GM18505 (cell line): ENCODE data around the gene ITK.

ENCODE experiments used
- ATAC-seq: cut with Tn5 transposase; IDR thresholded peaks from one replicate; pipeline ENCODE4 v1.9.1; 2021; ENCODE audit not compliant: unreplicated experiment
- POLR2A ChIP-seq: IDR thresholded peaks from 4 replicates; pipeline ENCODE4 v1.6.1; 2011; ENCODE audit warnings: borderline replicate concordance; ENCODE audit not compliant: insufficient read depth, insufficient read length; ENCODE audit errors: extremely low read depth

The ITK gene

DNA sequence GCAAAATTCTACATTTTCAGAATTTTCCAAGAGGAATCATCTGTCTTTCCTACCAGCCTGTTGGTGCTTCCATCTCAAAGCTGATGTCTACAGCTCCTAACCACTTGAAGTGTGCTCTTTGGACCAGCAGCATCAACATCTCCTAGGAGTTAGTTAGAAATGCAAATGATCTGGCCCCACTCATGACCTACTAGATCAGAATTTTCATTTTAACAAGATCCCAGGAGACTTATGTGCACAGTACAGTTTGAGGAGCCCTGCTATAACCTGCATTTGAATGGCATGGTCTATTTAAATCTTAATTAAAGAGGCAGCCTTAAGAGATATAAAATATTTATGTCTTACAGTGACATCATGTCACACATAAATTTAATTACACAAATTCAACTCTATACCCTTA, 33.8 kb downstream of the ITK start:
- ATAC-seq = no peak

DNA sequence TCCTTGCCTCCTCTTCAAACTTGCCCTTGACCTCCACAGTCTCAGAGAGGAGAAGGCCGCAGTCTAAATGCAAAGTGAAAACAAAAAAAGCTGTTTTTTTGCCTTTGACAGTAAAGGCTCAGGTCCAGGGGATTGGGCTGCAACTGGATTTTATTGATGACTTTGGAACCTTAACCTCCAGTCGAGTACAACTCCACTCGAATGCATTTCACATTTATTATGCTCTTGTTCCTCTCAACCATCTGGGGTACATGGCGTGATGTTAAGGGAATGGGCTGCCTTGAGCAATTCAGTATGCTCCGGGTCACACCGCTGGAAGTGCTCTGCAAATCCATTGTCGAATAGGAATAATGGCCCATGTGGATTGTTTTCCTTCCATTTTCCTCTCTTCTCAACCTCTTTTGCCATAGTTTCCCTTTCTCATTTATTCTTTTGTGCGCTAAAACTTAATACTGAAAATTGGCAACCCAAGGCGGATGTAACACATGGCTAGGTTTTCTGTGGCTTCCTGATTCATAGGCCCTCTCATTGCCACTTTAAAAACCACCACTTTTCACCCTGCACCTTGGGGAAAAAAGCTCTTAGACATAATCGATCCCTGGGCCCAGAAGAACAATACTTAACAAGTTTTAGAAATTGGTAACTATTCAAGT, 34.3 kb downstream of the ITK start:
- no peak for TF ChIP-seq POLR2A
- ATAC-seq = no peak

More for the DNA sequence above, 33.8 kb downstream of the ITK start:
- TF ChIP-seq POLR2A = no peak

DNA sequence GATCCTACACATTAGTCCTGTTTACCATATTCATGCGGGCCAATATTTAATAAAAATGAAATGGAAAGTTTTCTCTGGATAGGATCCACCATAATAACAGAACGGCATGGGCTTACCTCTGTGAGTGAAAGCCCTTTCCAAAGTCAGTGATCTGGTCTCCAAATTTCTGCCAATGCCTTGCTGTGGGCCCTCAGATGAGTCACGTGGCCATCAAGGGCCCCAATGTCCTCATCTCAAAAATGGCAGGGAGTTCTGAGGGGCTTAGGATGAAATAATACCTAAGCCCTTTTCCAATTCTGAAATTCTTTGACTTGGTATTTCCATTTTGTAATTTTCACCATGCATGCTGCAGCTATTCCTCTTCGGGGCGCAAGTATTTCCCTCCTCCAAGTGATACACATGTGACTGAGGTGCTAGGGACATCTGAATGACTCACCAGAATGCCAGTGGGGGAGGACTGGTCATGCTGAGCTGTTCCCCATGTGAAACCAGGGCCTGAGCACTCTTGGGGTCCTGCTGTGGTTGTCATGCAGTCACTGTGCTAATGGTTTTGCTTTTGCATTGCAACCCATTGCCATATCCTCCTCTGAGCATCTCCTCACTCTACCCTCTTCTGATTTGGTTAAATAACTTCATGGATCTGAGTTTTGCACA, 35.0 kb downstream of the ITK start:
- ATAC-seq = no peak

DNA sequence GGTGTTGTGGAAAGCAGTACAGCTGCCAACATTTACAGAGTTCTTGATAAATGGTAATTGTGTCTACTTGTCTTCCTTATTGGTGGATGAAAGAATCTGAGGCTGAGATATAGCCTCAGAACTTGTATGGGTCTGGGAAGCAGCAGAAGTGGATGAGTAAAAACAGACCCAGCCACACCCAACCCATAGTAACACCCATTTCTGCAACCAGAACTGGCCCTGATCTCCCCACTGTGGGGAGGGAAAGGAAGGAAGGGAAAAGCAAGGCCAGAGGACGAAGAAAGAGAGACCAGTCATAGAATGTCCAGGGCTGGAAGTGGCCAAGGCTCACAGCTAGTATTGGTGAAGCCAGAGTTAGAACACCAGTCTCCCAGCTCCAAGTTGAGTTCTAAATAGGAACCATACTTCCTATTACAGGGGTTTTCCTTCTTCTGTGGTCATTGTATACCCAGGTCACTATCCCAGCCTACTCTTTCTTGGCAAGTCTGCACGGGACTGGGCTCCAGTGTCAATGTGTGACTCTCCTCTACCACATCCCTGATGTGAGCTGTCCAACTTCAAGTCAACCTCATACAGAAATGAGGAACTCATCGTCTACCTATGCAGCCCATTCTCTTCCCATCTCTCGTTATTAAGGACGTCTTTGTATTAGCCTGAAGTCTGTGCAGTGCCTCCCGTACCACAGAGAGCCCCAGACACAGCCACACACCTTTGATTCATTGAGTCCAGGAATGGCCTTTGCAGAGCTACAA, 35.9 kb downstream of the ITK start:
- ATAC-seq = no peak
- no peak for TF ChIP-seq POLR2A

More for the DNA sequence above, 35.0 kb downstream of the ITK start:
- no peak for TF ChIP-seq POLR2A

DNA sequence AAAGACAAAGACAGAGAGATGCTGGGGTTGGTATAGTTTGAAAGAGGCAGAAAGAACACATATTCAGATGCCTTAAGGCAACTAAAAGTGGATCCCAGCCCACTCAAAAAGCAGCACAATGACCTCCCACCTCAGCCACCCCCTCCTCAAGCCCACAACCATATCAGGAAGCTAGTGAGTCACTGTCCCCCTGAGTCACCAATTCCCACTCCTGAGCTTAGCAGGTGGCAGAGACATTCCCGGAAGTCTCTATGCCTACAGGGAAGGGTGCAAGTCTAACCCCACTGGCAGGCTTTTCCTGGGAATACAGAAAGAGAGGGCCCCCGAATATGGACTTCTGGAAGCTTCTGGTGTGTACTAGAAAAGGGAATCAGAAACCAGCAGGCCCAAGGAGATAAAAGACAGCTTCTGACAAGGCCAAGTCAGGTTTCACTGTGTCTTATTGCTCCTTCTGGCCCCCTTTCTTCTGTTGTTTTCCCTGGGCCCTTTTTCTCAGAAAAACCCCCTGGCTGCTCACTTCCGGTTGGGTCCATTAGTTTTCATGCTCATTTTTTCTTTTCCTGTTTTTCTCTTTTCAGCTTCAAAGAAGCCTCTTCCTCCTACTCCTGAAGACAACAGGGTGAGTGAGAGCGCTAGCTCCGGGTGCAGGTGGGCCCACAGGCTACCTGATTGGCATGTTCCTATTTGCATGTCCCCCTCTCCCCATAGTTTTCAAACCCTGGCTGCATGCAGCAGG, 36.8 kb downstream of the ITK start:
- ATAC-seq = no peak
- no peak for TF ChIP-seq POLR2A

DNA sequence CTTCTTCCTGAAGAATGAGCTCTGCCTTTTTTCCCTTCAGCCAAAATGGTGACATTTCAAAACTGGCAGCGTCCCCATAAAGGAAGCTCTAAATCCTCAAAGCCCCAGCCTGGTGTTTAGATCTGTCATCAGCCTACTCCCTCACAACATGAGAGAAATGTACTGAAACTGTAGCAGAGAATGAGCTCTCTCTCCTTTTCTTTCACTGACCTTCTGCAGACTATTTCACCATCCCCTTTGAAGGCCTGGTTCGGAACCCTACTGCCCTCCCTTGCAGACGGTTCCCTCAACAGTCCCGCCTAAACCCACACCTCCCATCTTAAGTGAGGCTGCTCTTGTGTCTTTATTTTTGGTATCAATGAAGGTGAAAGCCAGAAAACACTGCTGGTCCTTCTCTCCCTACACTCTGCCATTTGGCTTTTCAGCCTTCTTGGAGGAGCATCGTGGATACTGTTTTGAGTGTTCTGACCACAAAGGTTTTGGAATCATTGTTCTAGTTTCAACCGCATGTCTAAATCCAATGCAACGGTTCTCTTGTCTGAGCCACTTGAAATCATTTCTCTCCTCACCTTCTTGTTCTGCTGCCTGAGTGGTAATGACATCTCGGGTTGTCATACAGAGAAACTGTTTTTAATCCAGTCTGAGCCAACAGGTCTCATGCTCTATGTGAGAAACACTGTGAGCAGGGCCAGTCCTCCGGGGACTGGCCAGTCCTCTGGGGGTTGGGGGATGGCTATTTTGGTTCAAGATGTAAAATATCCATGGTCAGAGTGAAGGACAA, 39.0 kb downstream of the ITK start:
- no peak for TF ChIP-seq POLR2A
- peak; percentile 58 for ATAC-seq

DNA sequence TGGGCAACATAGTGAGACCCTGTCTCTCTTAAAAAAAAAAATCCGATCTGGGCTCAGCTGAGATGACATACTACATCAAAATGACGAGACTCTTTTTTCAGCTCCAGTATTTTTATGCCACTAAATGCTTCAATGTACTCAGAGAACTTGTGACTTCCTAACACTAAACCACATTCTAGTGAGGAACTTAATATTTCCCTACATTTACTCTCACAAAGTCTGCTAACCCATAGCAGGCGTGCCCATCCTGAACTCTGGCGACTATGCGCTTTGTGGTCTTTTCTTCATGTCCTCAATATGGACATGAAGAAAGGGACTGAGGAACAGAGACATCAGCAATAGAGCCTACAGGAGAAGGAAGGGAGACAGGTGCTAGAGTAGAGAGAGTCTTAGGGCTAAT, 41.3 kb downstream of the ITK start:
- TF ChIP-seq POLR2A = no peak
- no peak for ATAC-seq

DNA sequence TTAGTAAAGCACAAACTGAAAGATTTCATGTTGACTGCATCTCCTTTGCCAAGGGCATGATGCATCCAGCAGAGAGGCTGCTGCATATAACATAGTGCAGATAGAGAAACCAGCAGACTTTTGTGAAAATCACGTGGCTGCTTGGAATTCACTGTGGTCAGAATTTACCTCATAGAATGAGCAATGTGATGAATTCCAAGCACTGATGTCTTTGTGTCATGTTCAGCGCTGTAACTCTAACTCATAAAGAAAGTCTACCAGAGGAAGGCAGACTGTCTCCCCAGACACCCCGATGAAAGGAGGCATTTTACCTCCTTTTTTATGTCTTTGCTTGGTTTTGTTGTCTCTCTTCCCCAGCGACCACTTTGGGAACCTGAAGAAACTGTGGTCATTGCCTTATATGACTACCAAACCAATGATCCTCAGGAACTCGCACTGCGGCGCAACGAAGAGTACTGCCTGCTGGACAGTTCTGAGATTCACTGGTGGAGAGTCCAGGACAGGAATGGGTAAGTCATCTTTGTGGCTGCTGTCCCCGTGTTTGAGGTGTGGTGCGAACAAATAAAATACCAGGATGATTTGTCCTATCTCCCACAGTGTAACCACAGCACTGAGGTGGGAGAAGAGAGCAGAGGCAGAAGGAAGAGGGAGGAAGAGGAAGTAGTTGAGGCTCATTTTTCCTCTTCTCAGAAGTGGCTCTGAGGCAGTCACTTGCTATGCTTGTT, 42.0 kb downstream of the ITK start:
- no peak for TF ChIP-seq POLR2A
- ATAC-seq = no peak

DNA sequence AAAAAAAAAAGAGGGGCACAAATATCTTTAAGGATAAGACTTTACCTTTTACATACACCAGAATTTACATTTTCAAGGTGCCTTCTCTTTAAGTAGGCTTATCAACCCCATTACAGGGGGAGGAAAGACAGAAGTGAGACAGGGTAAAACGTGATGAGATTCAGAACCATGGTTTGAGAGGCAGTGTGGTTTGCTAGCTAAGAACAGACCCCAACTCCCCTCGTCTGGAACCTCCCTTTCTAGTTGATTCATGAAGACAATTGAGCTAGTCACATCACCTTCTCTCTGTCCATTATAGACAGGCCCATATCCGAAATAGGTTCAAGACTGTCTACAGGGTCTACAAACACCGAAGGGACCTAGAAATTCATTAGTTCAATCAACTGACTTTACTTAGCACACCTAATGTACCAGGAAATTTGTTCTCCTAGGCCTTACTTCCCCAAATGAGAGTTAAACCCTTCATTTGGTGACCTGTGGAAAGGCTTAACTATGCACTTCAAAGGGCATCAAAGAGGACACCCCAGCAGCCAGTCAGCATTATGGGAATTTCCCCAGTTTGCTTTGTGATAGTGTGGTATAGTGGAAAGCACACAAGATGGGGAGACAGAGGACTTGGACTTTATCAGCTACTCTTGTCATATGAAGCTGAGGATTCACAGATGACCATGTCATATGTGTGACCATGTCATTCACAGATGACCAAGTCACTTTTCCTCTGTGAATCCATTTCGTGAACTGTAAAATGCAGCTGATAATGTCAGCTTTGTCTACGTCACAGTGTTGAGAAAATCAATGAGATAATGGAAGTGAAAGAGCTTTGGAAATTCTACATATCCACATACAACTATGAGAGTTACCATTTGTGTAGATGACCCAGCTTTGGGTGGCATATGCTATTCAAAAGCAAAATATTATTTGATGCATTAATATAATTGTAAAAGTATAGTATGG, 45.1 kb downstream of the ITK start:
- TF ChIP-seq POLR2A = no peak
- no peak for ATAC-seq

DNA sequence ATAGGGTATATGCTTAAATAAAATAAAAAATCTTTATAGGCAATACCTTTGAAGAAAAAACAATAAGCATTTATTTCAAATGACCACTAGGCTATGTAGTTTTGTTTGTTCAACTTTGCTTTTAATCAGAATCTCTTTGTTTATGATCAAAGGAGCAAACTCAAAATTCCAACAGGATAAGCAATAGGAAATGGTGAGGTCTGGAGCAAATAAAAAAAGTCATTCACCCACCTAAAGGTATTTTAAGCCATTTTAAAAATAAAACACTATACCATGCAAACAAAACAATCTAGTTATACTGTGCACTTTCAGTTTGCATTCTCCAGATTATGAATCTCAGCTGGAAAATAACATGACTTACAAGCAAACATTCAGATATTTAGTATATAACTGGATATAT, 50.0 kb downstream of the ITK start:
- no peak for TF ChIP-seq POLR2A
- no peak for ATAC-seq

DNA sequence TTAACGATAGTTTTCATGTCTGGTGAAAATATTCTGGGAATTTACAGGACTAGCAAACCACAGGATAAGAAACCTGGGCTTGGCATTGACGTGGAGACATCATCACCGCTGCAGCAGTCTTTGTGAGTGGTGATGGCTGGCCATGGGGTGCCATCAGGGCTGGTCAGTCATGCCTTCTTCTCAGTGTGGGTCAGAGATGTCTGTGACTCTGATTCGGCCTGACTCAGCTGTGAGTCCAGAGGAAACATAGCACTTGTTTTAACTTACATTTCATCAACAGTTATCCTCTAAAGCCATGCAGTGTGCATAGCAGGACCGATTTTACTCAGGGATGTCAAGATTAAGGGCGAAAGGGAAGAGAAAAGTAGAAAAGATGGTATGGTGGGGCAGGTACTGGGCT, 52.1 kb downstream of the ITK start:
- no peak for ATAC-seq
- no peak for TF ChIP-seq POLR2A

DNA sequence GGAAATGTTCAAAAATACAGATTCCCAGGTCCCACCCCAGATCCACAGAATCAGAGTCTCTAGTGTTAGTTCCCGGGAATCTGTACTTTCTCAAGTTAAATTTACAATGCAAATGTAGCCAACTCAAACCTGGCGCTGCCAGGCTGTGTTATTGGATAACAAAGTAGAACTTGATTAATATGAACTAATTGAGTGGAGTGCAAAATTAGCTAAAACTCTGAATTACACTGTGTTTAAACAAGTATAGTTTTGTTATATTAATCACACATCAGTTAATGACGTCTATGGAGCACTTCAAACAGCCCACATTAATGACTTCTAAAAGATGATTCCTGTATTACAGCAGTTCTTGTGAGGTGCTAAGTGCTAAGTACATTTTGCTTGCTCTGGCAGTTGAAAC, 52.9 kb downstream of the ITK start:
- no peak for TF ChIP-seq POLR2A
- no peak for ATAC-seq

DNA sequence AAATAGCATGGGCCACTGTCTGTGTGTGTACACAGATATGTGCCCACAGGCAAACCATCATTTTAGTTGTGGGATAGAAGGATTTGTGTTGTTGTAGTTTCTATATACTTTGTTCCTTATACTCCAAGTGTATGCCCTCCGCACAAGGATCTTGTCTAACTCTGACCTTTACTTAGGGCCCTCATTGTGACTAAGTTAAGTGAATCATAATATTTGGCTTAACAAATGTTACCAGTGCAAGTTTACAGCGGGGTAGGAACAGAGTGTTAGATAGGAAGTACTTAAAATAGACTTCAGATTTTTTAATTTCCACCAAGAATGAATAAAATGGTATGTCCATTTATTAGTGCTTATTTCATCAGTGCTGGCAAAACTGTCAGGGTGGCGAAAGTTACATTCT, 55.8 kb downstream of the ITK start:
- no peak for ATAC-seq
- TF ChIP-seq POLR2A = no peak
